ENCODE measurements around the gene BICRA.

BICRA gene

GRCh38 chr19:47615230-47615629 is 6.3 kb downstream of the BICRA start (continued):
- TF ChIP-seq CSRNP3 (CRISPR knock-in tag; IDR thresholded peaks at IDR 0.05) = no peak

GRCh38 chr19:47615714-47616113 is 6.8 kb downstream of the BICRA start:
- no peak for ATAC-seq
- TF ChIP-seq RARB (CRISPR knock-in tag; IDR thresholded peaks at IDR 0.05) = no peak
- no peak for TF ChIP-seq GLIS3 (CRISPR knock-in tag; IDR thresholded peaks at IDR 0.05)
- no peak for TF ChIP-seq ZC3H10 (CRISPR knock-in tag; IDR thresholded peaks at IDR 0.05)
- no peak for TF ChIP-seq CSDC2 (CRISPR knock-in tag; IDR thresholded peaks at IDR 0.05)
- TF ChIP-seq ISL1 (CRISPR knock-in tag; IDR thresholded peaks at IDR 0.05) = no peak
- no peak for TF ChIP-seq POU6F1 (CRISPR knock-in tag; IDR thresholded peaks at IDR 0.05; ENCODE audit: borderline replicate concordance, low read depth)

GRCh38 chr19:47618771-47619170 is 9.8 kb downstream of the BICRA start:
- TF ChIP-seq PATZ1 (CRISPR knock-in tag; IDR thresholded peaks at IDR 0.05; ENCODE audit: borderline replicate concordance) (no peak), POU6F1 (CRISPR knock-in tag; IDR thresholded peaks at IDR 0.05; ENCODE audit: borderline replicate concordance, low read depth) (no peak), ZC3H10 (CRISPR knock-in tag; IDR thresholded peaks at IDR 0.05) (no peak), ZFP30 (CRISPR knock-in tag; IDR thresholded peaks at IDR 0.05) (no peak), OSR1 (CRISPR knock-in tag; IDR thresholded peaks at IDR 0.05) (no peak), CREB5 (CRISPR knock-in tag; IDR thresholded peaks at IDR 0.05; ENCODE audit: low read depth) (no peak), RARB (CRISPR knock-in tag; IDR thresholded peaks at IDR 0.05) (no peak), ARNTL (CRISPR knock-in tag; IDR thresholded peaks at IDR 0.05; ENCODE audit: borderline replicate concordance, low read depth) (no peak), CSRNP3 (CRISPR knock-in tag; IDR thresholded peaks at IDR 0.05) (no peak), TSHZ2 (CRISPR knock-in tag; IDR thresholded peaks at IDR 0.05) (no peak), SNAI2 (CRISPR knock-in tag; IDR thresholded peaks at IDR 0.05) (no peak), ISL1 (CRISPR knock-in tag; IDR thresholded peaks at IDR 0.05) (no peak), PPARA (CRISPR knock-in tag; IDR thresholded peaks at IDR 0.05; ENCODE audit: borderline replicate concordance) (no peak), BACH2 (CRISPR knock-in tag; IDR thresholded peaks at IDR 0.05; ENCODE audit: borderline replicate concordance) (no peak)
- no peak for ATAC-seq

All from SK-N-SH treated with all-trans-retinoic acid at 6 μM for 48 hours (cell line).